ENCODE data around the gene SLC22A14.

DNA sequence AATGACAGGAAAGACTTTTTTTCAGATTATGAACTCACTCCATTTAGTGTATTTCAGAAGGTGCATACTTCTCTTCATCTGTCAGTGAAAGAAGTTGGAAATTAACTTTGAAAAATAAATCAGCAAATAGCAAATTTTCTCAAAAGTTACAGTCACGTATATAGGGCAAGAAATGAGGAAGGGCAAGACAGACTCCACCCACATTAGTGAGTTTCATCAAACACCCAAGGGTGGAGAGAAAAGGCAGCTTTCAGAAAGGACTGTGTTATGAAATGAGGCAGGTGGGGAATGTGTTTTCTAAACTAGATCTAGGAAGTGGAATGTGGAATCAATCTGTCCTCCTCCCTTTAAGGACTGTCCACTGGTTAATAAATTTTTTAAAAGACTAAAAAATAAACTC, 13.6 kb upstream of the SLC22A14 start:
- TF ChIP-seq POLR2A (IDR thresholded peaks at IDR 0.05) = no peak
- TF ChIP-seq, protein P1, sequence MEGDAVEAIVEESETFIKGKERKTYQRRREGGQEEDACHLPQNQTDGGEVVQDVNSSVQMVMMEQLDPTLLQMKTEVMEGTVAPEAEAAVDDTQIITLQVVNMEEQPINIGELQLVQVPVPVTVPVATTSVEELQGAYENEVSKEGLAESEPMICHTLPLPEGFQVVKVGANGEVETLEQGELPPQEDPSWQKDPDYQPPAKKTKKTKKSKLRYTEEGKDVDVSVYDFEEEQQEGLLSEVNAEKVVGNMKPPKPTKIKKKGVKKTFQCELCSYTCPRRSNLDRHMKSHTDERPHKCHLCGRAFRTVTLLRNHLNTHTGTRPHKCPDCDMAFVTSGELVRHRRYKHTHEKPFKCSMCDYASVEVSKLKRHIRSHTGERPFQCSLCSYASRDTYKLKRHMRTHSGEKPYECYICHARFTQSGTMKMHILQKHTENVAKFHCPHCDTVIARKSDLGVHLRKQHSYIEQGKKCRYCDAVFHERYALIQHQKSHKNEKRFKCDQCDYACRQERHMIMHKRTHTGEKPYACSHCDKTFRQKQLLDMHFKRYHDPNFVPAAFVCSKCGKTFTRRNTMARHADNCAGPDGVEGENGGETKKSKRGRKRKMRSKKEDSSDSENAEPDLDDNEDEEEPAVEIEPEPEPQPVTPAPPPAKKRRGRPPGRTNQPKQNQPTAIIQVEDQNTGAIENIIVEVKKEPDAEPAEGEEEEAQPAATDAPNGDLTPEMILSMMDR (IDR thresholded peaks at IDR 0.05) = no peak
